Astrocyte of the spinal cord (primary cell): ENCODE measurements around the gene ADAMTS19.
A peak's percentile ranks its signal among the peaks of the same experiment; 100 is the strongest.

Source experiments
- DNase-seq: peaks from one replicate; pipeline ENCODE4 v3.0.0; 2011; ENCODE audit warnings: low read depth, low spot score
- H3K4me3 ChIP-seq: 2 replicates; pipeline ENCODE4 v1.5.1; 2011; ENCODE audit warnings: low read depth, mild to moderate bottlenecking, low read length, moderate library complexity
- CTCF ChIP-seq: IDR thresholded peaks from 2 replicates; pipeline ENCODE4 v1.5.1; 2012; ENCODE audit warnings: low read depth, mild to moderate bottlenecking, low read length, inconsistent platforms
- in situ Hi-C: cut with HindIII; loops from 2 replicates; pipeline ENCODE4 v1.10.0; 2017; ENCODE audit warnings: low sequenced_read_pairs

The ADAMTS19 gene

DNA sequence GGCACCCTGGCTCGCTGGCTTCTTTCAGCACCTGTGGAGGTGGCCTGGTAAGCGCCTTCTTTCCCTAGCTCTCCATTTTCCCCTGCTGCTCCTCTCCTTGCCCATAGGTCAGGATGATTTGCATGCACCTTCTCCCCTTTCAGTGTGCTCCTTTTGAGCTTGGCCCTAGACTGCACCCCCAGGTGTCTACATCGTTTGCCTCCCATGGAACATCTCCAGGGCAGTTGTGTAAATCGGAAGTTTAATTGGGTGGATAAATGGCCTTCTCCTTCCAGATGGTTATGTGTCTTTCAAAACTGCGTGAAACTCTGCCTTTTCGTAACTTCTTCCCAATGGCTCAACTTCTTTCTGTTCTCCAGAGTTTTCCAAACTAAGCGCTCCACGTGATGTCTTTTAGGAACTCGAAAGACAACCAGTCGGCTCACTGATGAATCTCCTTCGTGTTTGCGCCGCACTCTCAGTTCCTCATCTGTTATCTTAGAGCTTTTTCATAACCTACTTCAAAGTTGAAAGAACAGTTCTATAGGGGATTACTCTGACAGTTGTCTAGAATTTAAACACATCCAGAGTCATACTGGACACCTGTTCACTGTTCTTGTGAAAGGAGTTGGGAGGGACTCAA, 1.7 kb downstream of the ADAMTS19 start:
- no peak for DNase-seq
- peak overlapping the region; percentile 18 for H3K4me3 ChIP-seq
- in situ Hi-C loops, result no loop called here
- no peak for TF ChIP-seq CTCF

- in situ Hi-C loops, result no loop called here
- no peak for DNase-seq
- no peak overlapping the region for H3K4me3 ChIP-seq
- no peak for TF ChIP-seq CTCF
Observed at GRCh38 chr5:129465776-129466344, 5.8 kb downstream of the ADAMTS19 start.

- TF ChIP-seq CTCF, result no peak
- no peak for DNase-seq
- no peak overlapping the region for H3K4me3 ChIP-seq
- in situ Hi-C loops, result no loop called here
Observed at GRCh38 chr5:129474544-129474943, 14.4 kb downstream of the ADAMTS19 start.

- DNase-seq, result no peak
- no peak overlapping the region for H3K4me3 ChIP-seq
- in situ Hi-C loops, result no loop called here
- no peak for TF ChIP-seq CTCF
Observed at GRCh38 chr5:129476751-129477150, 16.7 kb downstream of the ADAMTS19 start.

- DNase-seq, result no peak
- in situ Hi-C loops, result no loop called here
- no peak overlapping the region for H3K4me3 ChIP-seq
- no peak for TF ChIP-seq CTCF
Observed at GRCh38 chr5:129477532-129477931, 17.4 kb downstream of the ADAMTS19 start.

- in situ Hi-C loops, result no loop called here
- DNase-seq, result no peak
- no peak overlapping the region for H3K4me3 ChIP-seq
- no peak for TF ChIP-seq CTCF
Observed at GRCh38 chr5:129481161-129481560, 21.1 kb downstream of the ADAMTS19 start.

DNA sequence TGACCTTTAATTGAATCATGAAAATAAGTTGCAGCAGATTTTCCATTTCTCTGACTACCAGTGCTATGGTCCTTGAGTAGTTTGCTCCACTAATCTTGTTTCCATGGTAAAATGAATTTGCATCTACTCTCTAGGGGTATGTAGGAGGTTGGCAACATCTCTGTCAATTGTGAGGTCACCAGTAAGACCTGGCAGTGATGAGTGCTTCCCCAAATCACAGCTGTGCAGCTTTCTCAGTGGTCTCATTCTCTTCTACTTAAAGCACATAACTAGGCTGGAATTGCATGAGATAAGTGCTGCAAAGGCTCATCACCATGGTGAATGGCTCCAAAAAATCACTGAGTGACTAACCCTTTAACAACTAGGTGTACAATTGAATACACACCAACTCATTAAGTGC, 36.3 kb downstream of the ADAMTS19 start:
- TF ChIP-seq CTCF, result no peak
- DNase-seq, result no peak
- no peak overlapping the region for H3K4me3 ChIP-seq
- in situ Hi-C loops, result no loop called here
